ENCODE measurements around the gene SRGAP2C. TPM values are rescaled to one million over a fixed set of nuclear protein-coding genes. Genes with fewer than 3 reads are reported as not detected.
"Not testable (repeated sequence)": the region's sequence is repeated elsewhere in the genome, so short reads cannot be mapped to it uniquely, and the experiment has no call there.

The SRGAP2C gene
- 1 to 10 TPM; 4.1 to 8.7 (median 6.6) TPM for total RNA-seq

DNA sequence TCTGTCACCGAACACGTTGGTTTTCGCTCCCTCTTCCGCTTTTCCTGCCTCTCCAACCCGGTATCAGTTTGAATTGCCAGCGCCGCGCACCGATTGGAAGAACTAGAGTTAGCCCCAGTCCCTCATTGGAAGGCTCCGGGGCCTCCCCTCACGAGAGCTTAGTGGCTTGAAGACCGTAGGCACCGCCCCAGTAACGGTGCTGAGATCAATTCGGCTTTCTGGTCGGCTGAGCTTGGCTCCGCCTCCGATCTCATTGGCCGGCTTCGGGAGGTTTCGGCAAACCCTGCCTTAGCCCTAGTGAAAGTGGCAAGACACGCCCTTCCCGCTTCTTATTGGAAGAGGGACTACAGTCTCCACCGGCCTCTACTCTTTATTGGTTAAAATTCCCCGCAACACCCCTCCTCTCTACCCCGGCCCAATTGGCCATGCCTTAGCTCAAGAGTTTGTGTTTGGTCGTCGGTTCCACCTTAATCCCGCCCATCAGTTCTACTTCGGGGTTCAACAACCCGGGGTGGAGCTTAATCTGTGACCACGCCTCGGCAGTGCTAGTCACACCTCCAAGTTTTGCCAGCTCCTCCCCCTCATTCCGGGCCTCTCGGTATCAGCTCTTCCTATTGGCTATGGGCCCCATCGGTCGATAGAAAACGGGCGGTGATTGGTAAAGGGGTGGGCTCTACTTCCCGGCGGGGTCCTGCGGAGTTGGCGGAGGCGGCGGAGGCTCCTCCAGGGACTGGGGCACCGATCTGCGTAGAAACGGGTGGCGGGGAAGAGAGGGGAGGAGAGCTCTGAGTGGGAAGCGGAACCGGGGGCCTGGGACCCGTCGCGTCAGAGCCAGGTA is at the start of gene SRGAP2C, which contains the start of gene FAM72B:
Gene SRGAP2C, plus strand, starts transcription at position 686 of the 838 bp plus-strand sequence. CDS start 2,472 bp downstream, outside the sequence.
Gene FAM72B, minus strand, starts transcription at position 51 of the 838 bp plus-strand sequence. CDS start 851 bp downstream, outside the sequence.
- H3K9me3 ChIP-seq; H3K4me1 ChIP-seq; H3K36me3 ChIP-seq; intact Hi-C loops (cut with DNase I; ENCODE audit: low total_unique reads); H3K27me3 ChIP-seq; in situ Hi-C loops (cut with MboI; ENCODE audit: low pct_ligation_motif_present in 1 of 4, low pct_unique_long_range_greater_than_20kb in 1 of 4, low sequenced_read_pairs in 3 of 4): not testable (repeated sequence)
- TF ChIP-seq POLR2AphosphoS5 (IDR thresholded peaks at IDR 0.05), result peak; percentile 64 to 77 (median 73)
- peak; percentile 61 for TF ChIP-seq POLR2A (IDR thresholded peaks at IDR 0.05)
- peak within 1 kb of the TSS; percentile 73 to 90 (median 85) for H3K27ac ChIP-seq
- DNase-seq, result peak; percentile 95
- 0% methylated on average over 13 to 30 of the region's 54 CpGs for WGBS, 2 donors (ENCODE audit: low coverage in 1 of 2)
- peak within 1 kb of the TSS in 3 of 4 donors; percentile 33 to 62 (median 47) for H3K4me3 ChIP-seq

DNA sequence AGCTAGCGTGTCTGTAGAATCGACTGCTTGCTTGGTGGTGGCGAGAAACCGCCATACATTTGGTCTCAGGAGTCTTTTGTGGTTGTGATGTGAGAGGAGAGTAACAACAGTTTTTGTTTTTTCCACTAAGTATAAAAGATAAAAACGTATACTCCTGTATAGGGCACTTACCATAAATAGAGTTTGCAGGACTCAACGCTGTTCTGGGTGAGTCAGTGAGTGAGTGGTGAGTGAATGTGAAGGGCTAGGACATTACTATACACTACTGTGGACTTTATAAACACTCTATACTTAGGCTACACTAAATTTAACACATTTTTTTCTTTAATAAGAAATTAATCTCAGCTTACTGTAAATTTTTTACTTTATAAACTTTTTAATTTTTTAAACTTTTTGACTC is 44.4 kb upstream of the SRGAP2C start:
- H3K4me1 ChIP-seq; H3K4me3 ChIP-seq; H3K27ac ChIP-seq; DNase-seq; H3K27me3 ChIP-seq; in situ Hi-C loops (cut with MboI; ENCODE audit: low pct_ligation_motif_present in 1 of 4, low pct_unique_long_range_greater_than_20kb in 1 of 4, low sequenced_read_pairs in 3 of 4); H3K9me3 ChIP-seq; H3K36me3 ChIP-seq; intact Hi-C loops (cut with DNase I; ENCODE audit: low total_unique reads): not testable (repeated sequence)
- WGBS, 2 donors (ENCODE audit: low coverage in 1 of 2), result no CpG with 5 or more reads among the region's 6 CpGs

DNA sequence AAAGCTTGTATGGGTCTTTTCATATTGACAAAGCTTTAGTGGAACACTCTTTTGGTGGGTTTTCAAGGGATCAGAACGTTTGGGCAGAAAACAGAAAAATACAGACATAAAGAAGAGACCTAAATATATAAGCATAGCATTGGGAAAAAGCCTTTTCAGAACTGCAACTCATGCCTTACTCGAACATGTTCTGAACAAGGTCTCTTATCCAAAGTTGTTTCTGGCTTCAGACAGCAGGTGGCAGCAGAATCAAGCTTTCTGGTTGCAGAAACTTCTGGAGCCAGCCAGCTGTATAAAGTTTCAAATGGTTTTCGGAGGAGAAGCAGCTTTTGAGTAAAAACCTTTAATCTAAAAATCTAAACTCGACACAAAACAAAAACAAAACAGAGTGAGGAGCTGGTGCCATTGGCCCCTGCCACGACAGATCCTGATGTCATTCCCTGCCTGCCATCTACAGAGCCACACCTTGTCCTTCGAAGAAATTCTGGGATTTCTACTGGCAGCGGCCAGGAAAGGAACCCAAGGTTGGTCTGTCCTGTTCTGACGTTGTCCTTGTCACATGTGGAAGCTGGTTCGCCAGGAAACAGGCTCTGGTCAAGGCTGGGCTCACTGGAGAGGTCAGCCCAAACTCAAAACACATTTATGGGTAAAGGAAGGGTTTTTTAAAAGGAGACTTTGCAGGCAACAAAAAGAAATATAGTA is 36.1 kb upstream of the SRGAP2C start:
- 0% methylated on average over 2 of the region's 9 CpGs; no CpG with 5 or more reads in 1 of the 2 donors for WGBS, 2 donors (ENCODE audit: low coverage in 1 of 2)
- H3K4me3 ChIP-seq; DNase-seq; in situ Hi-C loops (cut with MboI; ENCODE audit: low pct_ligation_motif_present in 1 of 4, low pct_unique_long_range_greater_than_20kb in 1 of 4, low sequenced_read_pairs in 3 of 4); H3K9me3 ChIP-seq; H3K27ac ChIP-seq; intact Hi-C loops (cut with DNase I; ENCODE audit: low total_unique reads); H3K36me3 ChIP-seq; H3K4me1 ChIP-seq; H3K27me3 ChIP-seq: not testable (repeated sequence)
- TF ChIP-seq, protein P1, sequence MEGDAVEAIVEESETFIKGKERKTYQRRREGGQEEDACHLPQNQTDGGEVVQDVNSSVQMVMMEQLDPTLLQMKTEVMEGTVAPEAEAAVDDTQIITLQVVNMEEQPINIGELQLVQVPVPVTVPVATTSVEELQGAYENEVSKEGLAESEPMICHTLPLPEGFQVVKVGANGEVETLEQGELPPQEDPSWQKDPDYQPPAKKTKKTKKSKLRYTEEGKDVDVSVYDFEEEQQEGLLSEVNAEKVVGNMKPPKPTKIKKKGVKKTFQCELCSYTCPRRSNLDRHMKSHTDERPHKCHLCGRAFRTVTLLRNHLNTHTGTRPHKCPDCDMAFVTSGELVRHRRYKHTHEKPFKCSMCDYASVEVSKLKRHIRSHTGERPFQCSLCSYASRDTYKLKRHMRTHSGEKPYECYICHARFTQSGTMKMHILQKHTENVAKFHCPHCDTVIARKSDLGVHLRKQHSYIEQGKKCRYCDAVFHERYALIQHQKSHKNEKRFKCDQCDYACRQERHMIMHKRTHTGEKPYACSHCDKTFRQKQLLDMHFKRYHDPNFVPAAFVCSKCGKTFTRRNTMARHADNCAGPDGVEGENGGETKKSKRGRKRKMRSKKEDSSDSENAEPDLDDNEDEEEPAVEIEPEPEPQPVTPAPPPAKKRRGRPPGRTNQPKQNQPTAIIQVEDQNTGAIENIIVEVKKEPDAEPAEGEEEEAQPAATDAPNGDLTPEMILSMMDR (IDR thresholded peaks at IDR 0.05), result peak in 3 of 5 experiments; percentile 20 to 33 (median 23)

DNA sequence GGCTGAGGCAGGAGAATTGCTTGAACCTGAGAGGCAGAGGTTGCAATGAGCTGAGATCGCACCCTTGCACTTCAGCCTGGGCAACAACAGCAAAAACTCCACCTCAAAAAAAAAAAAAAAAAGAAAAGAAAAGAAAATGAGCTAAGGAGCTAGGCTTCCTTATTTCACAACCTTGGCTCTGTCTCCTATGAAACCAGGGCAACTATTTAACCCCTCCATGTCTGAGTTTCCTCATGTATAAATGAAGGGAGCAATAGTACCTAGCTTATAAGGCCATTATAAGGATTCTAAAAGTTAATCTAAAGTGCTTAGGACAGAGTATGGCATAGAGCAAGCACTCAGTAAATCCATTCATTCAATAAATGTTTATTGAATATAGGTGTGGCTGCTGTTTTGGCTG is 33.5 kb upstream of the SRGAP2C start:
- in situ Hi-C loops (cut with MboI; ENCODE audit: low pct_ligation_motif_present in 1 of 4, low pct_unique_long_range_greater_than_20kb in 1 of 4, low sequenced_read_pairs in 3 of 4); H3K4me1 ChIP-seq; DNase-seq; H3K4me3 ChIP-seq; intact Hi-C loops (cut with DNase I; ENCODE audit: low total_unique reads); H3K27ac ChIP-seq; H3K36me3 ChIP-seq; H3K9me3 ChIP-seq; H3K27me3 ChIP-seq: not testable (repeated sequence)
- WGBS, 2 donors (ENCODE audit: low coverage in 1 of 2), result 75 to 100% methylated on average over 1 of the region's 1 CpG

DNA sequence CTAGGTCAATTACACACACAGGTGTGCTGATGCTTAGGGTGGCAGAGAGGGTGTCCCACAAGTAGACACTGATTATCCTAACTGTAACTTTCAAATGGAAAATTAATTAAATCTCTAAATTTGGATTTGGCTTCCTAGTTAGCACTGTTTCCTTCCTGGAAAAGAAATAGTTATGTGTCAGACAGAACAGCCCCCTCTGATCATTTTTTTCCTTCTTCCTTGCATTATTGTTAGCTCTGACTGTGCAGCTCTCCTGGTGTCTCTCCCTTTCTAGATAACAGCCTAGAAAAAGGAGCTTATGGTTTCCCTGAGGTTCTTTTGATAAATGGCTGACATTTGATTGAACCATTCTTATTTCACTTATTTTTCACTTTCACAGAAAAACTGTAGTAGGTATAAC is 32.0 kb upstream of the SRGAP2C start:
- H3K36me3 ChIP-seq; H3K27me3 ChIP-seq; intact Hi-C loops (cut with DNase I; ENCODE audit: low total_unique reads); H3K4me1 ChIP-seq; DNase-seq; H3K27ac ChIP-seq; in situ Hi-C loops (cut with MboI; ENCODE audit: low pct_ligation_motif_present in 1 of 4, low pct_unique_long_range_greater_than_20kb in 1 of 4, low sequenced_read_pairs in 3 of 4); H3K4me3 ChIP-seq; H3K9me3 ChIP-seq: not testable (repeated sequence)

DNA sequence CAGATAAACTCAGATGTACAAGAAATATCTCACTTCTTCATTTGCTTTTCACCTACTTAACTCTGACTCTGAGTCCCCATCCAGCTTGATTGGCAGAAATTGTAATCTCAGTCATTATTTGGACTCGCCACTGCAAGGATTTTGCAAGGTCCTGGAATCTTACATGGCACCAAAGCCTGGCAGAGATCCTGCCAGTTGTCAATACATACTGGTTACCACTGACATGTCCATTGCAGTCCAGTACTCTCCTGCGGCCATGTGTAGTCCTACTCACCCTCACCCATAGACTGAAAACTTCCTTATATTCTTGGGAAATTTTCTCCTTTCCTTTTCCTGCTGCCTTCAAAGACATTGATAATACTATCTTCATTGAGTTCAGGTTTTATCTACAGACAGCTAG is 30.0 kb upstream of the SRGAP2C start:
- H3K4me1 ChIP-seq; H3K27ac ChIP-seq; DNase-seq; H3K27me3 ChIP-seq; H3K36me3 ChIP-seq; in situ Hi-C loops (cut with MboI; ENCODE audit: low pct_ligation_motif_present in 1 of 4, low pct_unique_long_range_greater_than_20kb in 1 of 4, low sequenced_read_pairs in 3 of 4); intact Hi-C loops (cut with DNase I; ENCODE audit: low total_unique reads); H3K9me3 ChIP-seq; H3K4me3 ChIP-seq: not testable (repeated sequence)
- 92% methylated on average over 1 of the region's 2 CpGs; no CpG with 5 or more reads in 1 of the 2 donors for WGBS, 2 donors (ENCODE audit: low coverage in 1 of 2)

DNA sequence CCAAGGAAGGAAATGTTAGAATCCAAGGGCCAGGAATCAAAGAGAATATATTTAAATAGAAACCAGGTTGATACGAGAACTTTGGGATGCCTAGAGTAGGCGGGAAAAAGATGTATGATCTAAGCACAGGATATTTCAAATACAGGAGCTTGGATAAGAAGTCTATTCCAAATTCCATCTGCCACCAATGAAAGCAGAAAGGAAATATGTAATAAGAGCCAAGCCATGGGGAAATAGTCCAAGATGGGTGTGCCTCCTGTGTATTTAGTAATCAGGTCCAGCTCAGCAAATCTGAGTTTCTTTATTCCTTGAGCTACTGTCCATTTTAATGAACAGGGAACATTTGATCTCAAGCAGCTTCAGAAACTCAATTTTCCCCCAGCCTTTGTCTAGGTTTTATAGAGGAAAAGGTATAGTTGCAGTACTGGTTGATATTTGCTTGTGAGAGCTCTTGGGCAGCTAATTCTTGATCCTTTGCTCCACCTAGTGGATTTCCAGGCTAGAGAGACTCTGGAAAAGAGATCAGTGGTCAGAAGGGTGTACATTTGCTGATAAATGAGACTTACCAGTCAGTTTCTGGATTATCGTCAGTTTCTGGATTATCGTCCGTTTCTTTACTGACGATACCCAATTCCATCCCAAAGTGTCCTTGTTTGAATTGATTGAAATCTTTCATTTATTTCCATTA is 29.0 kb upstream of the SRGAP2C start:
- H3K27me3 ChIP-seq; intact Hi-C loops (cut with DNase I; ENCODE audit: low total_unique reads); H3K9me3 ChIP-seq; H3K4me3 ChIP-seq; H3K27ac ChIP-seq; H3K36me3 ChIP-seq; in situ Hi-C loops (cut with MboI; ENCODE audit: low pct_ligation_motif_present in 1 of 4, low pct_unique_long_range_greater_than_20kb in 1 of 4, low sequenced_read_pairs in 3 of 4); H3K4me1 ChIP-seq; DNase-seq: not testable (repeated sequence)
- WGBS, 2 donors (ENCODE audit: low coverage in 1 of 2), result 83 to 94% methylated on average over 4 to 6 of the region's 6 CpGs

DNA sequence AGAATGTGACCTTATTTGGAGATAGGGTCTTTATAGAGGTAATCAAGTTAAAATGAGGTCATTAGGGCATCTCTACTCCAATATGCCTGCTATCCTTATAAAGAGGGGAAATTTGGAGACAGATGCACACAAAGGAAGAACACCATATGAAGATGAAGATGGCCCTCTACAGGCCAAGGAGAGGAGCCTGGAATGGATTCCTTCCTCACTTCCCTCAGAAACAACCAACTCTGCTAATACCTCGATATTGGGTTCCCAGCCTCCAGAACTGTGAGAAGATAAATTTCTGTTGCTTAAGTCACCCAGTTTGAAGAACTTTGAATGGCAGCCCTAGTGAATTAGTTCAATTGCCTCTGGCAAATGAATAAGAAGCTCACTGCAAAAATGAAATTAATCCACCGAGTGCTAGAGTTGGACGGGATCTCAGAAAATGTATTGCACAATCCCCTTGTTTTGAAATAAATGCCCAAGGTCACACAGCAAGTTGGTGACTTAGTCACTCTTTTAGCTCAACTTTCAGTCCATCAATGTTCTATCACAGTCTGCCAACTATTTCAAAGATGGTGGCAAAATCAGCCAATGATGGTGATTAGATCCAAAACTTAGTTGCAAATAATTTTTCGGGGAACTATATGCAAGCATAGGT is 27.7 kb upstream of the SRGAP2C start:
- H3K4me3 ChIP-seq; H3K27me3 ChIP-seq; H3K36me3 ChIP-seq; H3K27ac ChIP-seq; DNase-seq; in situ Hi-C loops (cut with MboI; ENCODE audit: low pct_ligation_motif_present in 1 of 4, low pct_unique_long_range_greater_than_20kb in 1 of 4, low sequenced_read_pairs in 3 of 4); H3K9me3 ChIP-seq; intact Hi-C loops (cut with DNase I; ENCODE audit: low total_unique reads); H3K4me1 ChIP-seq: not testable (repeated sequence)
- no CpG with 5 or more reads among the region's 4 CpGs for WGBS, 2 donors (ENCODE audit: low coverage in 1 of 2)

DNA sequence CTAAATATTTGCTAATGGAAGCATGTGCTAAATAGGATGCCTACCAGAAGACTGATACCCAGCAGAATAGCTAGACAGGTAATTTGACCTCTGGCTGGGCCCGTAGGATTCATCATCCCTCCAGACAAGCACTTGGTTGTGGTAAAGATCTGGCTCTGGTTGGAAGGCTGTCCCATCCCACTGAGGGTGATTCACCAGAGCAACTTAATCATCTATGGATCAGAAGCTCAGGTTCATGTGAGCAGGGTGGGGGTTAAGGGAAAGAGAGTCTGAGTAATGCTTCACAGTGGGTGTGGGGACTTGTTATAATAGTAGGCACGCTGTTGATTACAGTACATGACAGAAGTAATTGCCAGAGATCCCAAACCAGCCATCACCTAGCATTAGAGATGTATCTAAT is 27.2 kb upstream of the SRGAP2C start:
- H3K36me3 ChIP-seq; DNase-seq; in situ Hi-C loops (cut with MboI; ENCODE audit: low pct_ligation_motif_present in 1 of 4, low pct_unique_long_range_greater_than_20kb in 1 of 4, low sequenced_read_pairs in 3 of 4); intact Hi-C loops (cut with DNase I; ENCODE audit: low total_unique reads); H3K4me1 ChIP-seq; H3K4me3 ChIP-seq; H3K27ac ChIP-seq; H3K27me3 ChIP-seq; H3K9me3 ChIP-seq: not testable (repeated sequence)
- 100% methylated on average over 1 of the region's 2 CpGs; no CpG with 5 or more reads in 1 of the 2 donors for whole genome bisulfite sequencing, 2 donors (ENCODE audit: low coverage in 1 of 2)
